GM12878 (cell line): ENCODE measurements around the gene NAA20.

ENCODE experiments used
- EP300 ChIP-seq, 2 experiments: fragments of 150-350 bp in 1 of 2; IDR thresholded peaks; 2 replicates each; pipeline ENCODE4 v1.6.1; 2011 to 2012; ENCODE audit warnings: low read depth in 2 of 2, low read length in 2 of 2, borderline replicate concordance in 1 of 2, improper control_type of control experiment in 1 of 2, inconsistent platforms in 1 of 2; ENCODE audit not compliant: control insufficient read depth in 1 of 2
- JUND ChIP-seq: IDR thresholded peaks from 2 replicates; pipeline ENCODE4 v1.6.1; 2012; ENCODE audit warnings: low read depth, mild to moderate bottlenecking, low read length, improper control_type of control experiment, moderate library complexity
- POLR2AphosphoS2 ChIP-seq: IDR thresholded peaks from 2 replicates; pipeline ENCODE4 v1.6.1; 2011; ENCODE audit warnings: low read depth, mild to moderate bottlenecking, low read length, improper control_type of control experiment, moderate library complexity
- SMARCA5 ChIP-seq: fragments of 450-650 bp; IDR thresholded peaks from 2 replicates; pipeline ENCODE4 v1.6.1; 2017; ENCODE audit warnings: mild to moderate bottlenecking
- SP1 ChIP-seq: IDR thresholded peaks from one replicate; pipeline ENCODE4 v1.6.1; 2011; ENCODE audit warnings: low read depth, low read length
- TAF1 ChIP-seq: IDR thresholded peaks from 2 replicates; pipeline ENCODE4 v1.6.1; 2011; ENCODE audit warnings: mild to moderate bottlenecking, low read depth, low read length, borderline replicate concordance
- YY1 ChIP-seq: IDR thresholded peaks from 2 replicates; pipeline ENCODE4 v1.6.1; 2011; ENCODE audit warnings: low read depth, mild to moderate bottlenecking, low read length
- TF ChIP-seq, protein P1 (sequence below): IDR thresholded peaks from 2 replicates; pipeline ENCODE4 v1.6.1; 2012; ENCODE audit warnings: low read depth, low read length, improper control_type of control experiment
- TF ChIP-seq, protein P2 (sequence below), 3 experiments: IDR thresholded peaks in 2 of 3; conservative IDR thresholded peaks in 1 of 3; 2 replicates each; pipeline ENCODE4 v1.5.1; 2011; ENCODE audit warnings: low read depth in 3 of 3, low read length in 3 of 3, mild to moderate bottlenecking in 3 of 3, control low read depth in 2 of 3, moderate library complexity in 2 of 3, inconsistent platforms in 1 of 3, mixed read lengths in 1 of 3; ENCODE audit not compliant: control insufficient read depth in 2 of 3, insufficient read depth in 1 of 3; ENCODE audit errors: extremely low read depth in 1 of 3
- TF ChIP-seq, protein P3 (sequence below): IDR thresholded peaks from 2 replicates; pipeline ENCODE4 v1.6.1; 2012; ENCODE audit warnings: mild to moderate bottlenecking, low read depth, low read length
- TF ChIP-seq, protein P4 (sequence below): fragments of 450-650 bp; IDR thresholded peaks from 2 replicates; pipeline ENCODE4 v1.6.1; 2017; ENCODE audit warnings: mild to moderate bottlenecking

DNA sequence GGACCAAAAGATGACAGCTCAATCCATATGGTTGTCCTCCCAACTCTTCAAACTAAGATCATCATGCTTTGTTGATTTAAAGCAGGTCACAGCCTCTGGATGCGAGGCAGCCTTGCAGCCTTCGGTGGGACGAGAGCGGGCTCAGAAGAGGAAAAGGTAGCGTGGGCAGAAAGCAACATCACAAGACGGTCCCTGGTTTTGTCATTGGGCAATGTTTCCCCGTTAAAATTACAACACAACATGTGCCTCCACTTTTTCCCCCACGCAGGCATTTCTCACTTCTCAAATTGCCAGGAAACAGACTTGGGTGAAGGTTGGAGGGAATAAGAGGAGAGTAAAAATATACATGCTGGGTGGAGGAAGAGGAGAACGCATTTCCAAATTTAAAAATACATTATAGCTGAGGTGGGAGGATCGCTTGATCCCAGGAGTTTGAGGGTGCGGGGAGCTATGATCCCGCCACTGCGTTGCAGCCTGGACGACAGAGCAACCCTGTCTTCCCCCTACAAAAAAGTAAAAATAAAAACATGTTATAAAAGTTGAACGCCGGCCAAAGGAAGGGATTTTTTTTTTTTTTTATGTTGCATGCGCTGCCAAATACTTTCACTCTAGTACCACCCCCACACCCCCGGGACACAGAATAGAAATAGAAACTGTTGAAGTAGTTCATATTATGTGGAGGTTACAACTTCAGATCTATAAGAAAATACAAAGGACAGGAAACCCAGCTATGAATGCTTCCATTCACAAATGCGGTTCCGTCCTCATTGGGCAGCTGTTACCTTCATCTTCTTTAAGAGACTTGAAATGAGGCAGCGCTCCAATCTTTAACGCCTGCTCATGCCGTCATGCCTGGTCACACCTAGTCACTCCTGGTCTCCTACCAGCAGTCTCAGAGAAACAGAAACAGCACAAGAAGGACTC, 13.9 kb upstream of the NAA20 start:
- TF ChIP-seq, protein P1, sequence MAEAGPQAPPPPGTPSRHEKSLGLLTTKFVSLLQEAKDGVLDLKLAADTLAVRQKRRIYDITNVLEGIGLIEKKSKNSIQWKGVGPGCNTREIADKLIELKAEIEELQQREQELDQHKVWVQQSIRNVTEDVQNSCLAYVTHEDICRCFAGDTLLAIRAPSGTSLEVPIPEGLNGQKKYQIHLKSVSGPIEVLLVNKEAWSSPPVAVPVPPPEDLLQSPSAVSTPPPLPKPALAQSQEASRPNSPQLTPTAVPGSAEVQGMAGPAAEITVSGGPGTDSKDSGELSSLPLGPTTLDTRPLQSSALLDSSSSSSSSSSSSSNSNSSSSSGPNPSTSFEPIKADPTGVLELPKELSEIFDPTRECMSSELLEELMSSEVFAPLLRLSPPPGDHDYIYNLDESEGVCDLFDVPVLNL: no peak
- TF ChIP-seq, protein P2, sequence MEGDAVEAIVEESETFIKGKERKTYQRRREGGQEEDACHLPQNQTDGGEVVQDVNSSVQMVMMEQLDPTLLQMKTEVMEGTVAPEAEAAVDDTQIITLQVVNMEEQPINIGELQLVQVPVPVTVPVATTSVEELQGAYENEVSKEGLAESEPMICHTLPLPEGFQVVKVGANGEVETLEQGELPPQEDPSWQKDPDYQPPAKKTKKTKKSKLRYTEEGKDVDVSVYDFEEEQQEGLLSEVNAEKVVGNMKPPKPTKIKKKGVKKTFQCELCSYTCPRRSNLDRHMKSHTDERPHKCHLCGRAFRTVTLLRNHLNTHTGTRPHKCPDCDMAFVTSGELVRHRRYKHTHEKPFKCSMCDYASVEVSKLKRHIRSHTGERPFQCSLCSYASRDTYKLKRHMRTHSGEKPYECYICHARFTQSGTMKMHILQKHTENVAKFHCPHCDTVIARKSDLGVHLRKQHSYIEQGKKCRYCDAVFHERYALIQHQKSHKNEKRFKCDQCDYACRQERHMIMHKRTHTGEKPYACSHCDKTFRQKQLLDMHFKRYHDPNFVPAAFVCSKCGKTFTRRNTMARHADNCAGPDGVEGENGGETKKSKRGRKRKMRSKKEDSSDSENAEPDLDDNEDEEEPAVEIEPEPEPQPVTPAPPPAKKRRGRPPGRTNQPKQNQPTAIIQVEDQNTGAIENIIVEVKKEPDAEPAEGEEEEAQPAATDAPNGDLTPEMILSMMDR (IDR thresholded peaks at IDR 0.05 in 2 of 3, conservative IDR thresholded peaks at IDR 0.05 in 1 of 3; ENCODE audit: control insufficient read depth in 2 of 3, extremely low read depth in 1 of 3, insufficient read depth in 1 of 3, low read depth in 3 of 3, low read length in 3 of 3): no peak
- TF ChIP-seq SMARCA5 (no peak), YY1 (no peak), SP1 (no peak), JUND (no peak), EP300 (IDR thresholded peaks at IDR 0.05; ENCODE audit: borderline replicate concordance in 1 of 2, control insufficient read depth in 1 of 2, low read depth in 2 of 2, low read length in 2 of 2) (no peak), POLR2AphosphoS2 (no peak), TAF1 (no peak)
- TF ChIP-seq, protein P3, sequence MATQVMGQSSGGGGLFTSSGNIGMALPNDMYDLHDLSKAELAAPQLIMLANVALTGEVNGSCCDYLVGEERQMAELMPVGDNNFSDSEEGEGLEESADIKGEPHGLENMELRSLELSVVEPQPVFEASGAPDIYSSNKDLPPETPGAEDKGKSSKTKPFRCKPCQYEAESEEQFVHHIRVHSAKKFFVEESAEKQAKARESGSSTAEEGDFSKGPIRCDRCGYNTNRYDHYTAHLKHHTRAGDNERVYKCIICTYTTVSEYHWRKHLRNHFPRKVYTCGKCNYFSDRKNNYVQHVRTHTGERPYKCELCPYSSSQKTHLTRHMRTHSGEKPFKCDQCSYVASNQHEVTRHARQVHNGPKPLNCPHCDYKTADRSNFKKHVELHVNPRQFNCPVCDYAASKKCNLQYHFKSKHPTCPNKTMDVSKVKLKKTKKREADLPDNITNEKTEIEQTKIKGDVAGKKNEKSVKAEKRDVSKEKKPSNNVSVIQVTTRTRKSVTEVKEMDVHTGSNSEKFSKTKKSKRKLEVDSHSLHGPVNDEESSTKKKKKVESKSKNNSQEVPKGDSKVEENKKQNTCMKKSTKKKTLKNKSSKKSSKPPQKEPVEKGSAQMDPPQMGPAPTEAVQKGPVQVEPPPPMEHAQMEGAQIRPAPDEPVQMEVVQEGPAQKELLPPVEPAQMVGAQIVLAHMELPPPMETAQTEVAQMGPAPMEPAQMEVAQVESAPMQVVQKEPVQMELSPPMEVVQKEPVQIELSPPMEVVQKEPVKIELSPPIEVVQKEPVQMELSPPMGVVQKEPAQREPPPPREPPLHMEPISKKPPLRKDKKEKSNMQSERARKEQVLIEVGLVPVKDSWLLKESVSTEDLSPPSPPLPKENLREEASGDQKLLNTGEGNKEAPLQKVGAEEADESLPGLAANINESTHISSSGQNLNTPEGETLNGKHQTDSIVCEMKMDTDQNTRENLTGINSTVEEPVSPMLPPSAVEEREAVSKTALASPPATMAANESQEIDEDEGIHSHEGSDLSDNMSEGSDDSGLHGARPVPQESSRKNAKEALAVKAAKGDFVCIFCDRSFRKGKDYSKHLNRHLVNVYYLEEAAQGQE: no peak
- TF ChIP-seq, protein P4, sequence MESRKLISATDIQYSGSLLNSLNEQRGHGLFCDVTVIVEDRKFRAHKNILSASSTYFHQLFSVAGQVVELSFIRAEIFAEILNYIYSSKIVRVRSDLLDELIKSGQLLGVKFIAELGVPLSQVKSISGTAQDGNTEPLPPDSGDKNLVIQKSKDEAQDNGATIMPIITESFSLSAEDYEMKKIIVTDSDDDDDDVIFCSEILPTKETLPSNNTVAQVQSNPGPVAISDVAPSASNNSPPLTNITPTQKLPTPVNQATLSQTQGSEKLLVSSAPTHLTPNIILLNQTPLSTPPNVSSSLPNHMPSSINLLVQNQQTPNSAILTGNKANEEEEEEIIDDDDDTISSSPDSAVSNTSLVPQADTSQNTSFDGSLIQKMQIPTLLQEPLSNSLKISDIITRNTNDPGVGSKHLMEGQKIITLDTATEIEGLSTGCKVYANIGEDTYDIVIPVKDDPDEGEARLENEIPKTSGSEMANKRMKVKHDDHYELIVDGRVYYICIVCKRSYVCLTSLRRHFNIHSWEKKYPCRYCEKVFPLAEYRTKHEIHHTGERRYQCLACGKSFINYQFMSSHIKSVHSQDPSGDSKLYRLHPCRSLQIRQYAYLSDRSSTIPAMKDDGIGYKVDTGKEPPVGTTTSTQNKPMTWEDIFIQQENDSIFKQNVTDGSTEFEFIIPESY: no peak
